ENCODE measurements around the gene ST8SIA4.

Gene ST8SIA4

DNA sequence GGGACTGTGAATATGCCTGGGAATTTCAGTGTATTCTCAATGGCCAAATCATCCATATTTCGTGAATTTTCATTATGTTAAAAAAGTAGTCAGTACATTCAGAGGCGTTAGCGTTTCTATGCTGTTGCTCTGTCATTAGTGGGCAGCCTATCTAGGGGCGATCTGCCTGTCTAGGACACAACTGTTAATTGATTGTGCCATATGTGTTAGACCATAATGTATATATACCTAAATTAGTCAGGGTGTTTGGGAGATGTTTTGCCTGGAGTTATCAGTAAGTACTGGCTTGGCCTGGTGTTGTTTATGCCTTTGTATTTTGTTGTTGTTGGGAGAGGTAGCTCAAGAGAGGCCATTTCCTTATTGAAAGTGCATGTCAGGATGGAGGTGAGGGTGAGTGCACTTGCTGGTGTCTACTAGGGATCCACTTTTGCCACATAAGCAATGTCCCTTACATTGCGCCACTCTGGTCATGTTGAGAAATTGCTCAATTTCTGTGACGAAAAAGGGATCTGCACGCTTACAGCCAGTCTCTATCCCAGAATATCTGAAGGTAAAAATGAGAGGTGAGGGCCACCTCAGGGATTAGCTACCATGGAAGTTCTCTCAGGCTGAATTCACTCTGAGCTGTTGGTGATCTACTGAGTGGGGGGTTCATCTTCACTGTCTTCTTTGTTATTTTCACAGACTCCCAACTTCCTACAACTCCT, 123.3 kb downstream of the ST8SIA4 start:
- DNase-seq, result no peak

DNA sequence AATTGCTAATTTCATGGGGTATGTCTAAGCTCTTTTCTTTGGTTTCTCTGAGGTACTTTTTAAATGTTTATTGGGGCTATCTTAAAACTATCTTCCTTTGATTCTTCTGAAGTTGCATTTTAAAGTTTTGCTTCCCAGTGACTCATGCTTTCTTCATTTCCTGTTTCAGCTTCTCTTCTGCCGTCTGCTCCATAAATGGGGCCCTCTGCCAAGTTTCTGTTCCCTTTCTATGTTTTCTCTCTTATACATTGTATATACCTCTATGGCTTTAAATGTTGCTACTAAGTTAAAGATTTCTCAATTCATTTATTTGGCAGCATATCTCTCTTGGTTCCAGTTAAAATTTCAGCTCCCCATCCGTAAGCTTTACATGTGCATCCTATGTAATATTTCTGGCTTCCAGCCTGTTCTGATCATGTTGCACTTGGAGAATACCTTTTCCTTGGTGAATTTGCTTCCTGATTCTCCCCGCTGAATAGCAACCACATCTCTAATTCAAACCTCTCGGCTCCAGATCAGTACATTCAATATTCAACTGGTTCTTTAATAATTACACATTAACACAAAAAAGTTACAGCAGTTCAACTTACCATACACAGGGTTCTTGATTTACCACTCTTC, 125.3 kb downstream of the ST8SIA4 start:
- peak; percentile 44 for DNase-seq

DNA sequence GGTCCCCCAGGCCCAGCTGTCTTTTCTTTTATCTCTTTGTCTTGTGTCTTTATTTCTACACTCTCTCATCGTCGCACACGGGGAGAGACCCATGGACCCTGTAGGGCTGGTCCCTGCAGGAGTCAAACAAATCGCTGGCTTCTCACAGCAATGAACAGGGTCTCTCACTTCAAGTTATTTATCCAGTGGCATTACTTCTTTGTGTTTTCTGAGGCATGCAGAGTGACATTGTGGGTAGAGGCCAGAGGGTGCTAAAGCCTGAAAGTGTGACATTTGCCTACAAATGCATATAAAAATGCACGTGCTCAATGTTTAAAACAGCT, 127.6 kb downstream of the ST8SIA4 start:
- DNase-seq, result no peak

DNA sequence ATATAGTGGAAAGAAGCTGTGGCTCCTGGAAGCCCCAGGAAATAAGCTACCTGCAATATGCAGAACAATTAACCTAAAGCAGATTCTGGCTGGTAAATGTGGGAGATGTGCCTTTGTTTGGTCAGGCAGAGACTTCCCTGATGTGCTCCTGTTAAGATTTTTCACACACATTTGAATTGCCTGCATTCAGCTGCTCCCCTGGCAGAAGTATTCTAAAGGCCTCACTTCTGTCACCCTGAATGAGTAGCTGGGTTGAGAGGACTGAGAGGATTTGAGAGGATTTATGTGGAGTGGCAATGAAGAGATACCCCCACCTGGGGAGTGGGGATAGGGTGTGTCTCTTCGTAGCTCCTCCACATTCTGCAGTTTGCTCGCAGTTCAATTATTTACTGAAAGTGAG, 130.5 kb downstream of the ST8SIA4 start:
- DNase-seq, result no peak

DNA sequence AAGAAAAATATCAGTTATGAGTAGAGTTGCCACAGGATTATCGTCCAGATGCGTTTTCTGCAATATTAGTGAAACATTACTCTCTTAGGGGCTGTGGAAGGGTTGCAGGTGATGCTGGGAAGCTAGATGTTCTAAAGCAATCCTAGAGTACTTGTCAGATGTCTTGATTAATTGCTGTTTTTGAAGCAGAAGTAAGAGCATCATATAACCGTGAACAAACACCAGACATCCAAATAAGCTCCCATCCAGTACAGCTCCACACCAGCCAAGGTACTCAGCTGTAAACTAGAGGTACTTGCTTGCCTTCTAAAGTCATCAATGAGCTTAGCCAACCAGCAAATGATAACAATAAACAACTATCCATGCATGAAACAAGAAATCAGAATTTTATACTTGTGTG, 131.1 kb downstream of the ST8SIA4 start:
- DNase-seq, result no peak

DNA sequence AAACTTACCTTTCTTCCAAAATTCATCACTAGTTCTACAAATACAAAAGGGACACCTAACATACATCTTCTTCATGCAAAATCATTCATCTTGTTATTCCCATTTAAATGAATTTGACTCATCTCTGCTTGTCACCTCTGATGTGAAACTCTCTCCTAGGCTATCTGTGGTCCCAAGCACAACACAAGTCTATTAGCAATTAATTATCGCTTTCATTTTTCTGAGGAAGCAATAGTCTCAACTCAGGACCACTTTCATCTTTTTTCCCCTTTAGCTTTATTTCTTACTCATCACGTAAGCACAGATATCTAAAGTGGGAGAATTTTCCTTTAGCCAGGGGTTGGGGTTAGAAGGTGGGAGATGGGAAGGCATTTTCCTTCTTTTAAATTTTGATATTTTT, 131.9 kb downstream of the ST8SIA4 start:
- no peak for DNase-seq

DNA sequence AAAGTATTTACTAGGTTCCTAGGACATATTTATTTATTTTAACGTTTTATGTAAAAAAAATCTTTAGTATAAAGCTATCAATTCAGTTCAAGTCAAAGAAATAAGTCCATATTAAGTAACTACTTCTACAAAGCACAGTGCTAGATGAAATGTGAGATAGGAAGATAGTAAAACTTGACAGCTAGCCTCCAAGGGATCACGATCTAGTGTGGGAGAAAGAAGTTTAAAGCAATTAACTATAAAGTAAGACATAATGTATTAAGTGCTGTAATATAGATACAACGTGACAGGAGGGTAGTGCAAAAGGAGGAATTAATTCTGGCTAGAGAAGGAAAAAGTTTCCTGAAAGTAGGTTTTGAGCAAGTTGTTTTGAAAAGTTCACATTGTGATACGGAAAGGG, 134.9 kb downstream of the ST8SIA4 start:
- no peak for DNase-seq

DNA sequence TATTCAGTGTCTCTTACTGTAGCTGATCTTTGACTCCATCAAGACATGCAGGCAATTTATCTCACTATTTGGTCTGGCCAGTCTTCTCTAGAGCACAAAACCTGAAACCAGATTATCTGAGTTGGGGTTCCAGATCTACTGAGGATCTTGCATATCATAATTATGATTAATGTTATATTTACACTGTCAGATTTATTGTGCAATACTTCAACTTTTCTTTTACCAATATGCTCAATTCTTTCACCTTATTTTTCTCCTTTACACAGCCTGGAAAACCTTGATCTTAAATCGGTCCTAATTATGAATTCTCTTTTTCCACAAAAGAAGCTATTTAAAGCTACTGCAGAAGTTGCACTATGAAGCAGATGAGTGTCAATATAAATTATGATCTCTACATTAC, 140.1 kb downstream of the ST8SIA4 start:
- no peak for DNase-seq

DNA sequence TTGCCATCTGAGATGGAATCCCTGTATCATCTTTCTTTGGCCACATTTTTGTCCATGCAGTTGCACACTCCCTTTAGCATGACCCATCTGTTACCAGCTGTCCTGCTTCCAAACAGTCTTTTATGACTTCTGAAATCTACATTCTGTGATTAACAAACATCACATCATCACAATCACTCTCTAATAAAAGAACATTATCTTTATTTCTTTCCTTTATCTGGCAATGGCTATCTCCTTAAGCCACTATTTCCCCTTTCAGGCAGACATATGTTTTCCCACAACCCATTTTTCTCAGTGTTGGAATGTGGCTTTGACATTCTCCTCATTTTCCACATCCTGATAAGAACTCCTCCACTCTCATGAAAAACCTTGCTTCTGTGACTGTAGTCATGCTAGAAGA, 141.0 kb downstream of the ST8SIA4 start:
- no peak for DNase-seq

DNA sequence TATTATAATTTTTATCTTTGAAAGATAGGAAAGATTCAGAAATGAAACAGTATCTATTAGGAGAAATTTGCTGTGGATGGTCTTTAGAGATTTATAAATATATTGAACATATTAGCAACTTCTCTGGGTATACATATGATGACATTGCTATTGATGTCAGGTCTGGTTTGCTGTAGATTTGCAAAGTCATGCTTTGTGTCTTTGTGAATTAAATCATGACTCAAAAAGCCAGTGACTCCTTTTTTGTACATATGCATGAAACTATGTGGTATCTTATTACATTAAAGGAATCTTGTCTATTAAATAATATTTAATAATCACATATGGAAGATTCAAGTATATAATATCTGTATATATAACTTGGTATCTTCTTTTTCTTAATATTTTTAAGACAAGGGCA, 141.9 kb downstream of the ST8SIA4 start:
- DNase-seq, result no peak

DNA sequence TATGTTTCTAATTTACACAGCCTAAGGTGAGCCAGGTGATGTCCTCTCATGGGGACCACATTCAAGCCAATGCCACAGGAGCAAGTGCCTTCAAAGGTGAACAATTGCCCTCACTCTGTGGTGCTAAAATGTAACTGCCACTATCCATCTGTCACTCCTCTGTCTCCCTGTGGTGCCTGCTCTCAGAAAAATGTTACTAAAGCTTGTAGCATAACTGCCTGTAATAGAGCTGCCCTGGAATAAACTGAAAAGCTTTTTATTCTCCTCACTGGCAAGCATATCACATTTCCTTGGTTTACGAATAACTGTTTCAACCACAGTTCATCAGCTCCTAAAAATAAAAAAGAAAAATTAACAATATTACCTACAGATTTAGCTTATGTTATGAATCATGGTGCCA, 142.4 kb downstream of the ST8SIA4 start:
- DNase-seq, result no peak

DNA sequence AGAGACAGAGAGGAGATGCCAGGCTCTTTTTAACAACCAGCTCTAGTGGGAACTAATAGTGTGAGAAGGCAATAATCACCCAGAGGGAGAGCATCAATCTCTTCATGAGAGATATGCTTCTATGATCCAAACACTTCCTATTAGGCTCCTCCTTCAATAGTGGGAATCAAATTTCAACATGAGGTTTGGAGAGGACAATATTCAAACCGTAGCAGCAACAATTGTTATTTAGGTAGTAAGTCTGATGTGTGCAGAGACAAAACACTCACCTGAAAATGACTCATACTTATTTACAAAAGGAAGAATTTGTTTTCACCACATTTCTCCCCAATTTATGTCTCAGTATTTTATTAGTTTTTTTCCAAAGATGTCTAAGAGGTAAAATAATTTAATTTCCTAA, 144.3 kb downstream of the ST8SIA4 start:
- no peak for DNase-seq

DNA sequence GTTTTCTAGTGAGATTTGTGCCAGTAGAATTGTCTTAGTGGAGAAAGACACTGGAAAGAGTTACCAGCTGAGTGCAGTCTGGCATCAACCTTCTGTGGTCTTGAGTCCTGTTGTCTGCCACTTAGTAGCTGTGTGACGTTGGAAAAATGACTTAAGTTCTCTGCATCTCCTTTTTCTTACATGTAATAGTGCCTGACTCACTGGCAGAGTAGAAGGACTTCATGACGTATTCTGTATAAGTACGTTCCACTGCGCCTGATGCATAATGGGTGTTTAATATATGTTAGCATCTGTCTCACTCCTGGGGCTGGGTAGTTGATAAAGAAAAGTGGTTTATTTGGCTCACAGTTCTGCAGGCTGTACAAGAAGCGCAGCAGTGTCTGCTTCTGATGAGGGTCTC, 144.8 kb downstream of the ST8SIA4 start:
- DNase-seq, result no peak

DNA sequence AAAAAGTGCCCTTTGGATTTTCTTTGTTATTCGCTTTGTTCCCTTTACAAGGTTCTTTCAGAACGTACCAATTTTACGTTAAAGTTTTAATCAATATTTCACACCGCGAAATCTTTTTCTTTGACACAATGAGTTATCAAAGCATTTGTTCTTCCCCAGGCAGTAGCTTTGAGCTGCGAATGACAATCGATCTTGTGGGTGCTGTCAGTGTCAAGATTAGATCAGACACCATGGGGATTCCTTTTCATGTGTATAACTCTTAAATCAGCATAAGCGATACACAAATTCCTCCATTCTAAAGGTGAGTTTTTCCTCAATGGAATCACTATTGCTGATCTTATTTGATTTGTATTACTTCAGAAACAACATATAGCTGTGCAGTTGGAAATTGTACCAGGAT, 145.5 kb downstream of the ST8SIA4 start:
- no peak for DNase-seq
